Measurements from ENCODE around the gene TAX1BP1. TPM values are rescaled to one million over a fixed set of nuclear protein-coding genes. Genes with fewer than 3 reads are reported as not detected.

The TAX1BP1 gene
- total and polyA plus RNA-seq, 5 experiments from 2014 or later: 98.9 to 131 (median 121) TPM

GRCh38 chr7:27709137-27710075 lies 30.6 kb upstream of the TAX1BP1 start:
- H3K4me1 Mint-ChIP-seq: peaks cover 0 to 2% (median 0%) of the 10 kb centered on the region in 4 donors
- DNase-seq (no peak), ATAC-seq (no peak)
- H3K4me3 Mint-ChIP-seq: no peak overlapping the region
- peaks cover 2 to 17% (median 9%) of the 10 kb centered on the region in 5 donors for H3K27me3 Mint-ChIP-seq
- POLR2A ChIA-PET: no interaction called here
- H3K9me3 Mint-ChIP-seq: peaks cover 0 to 6% (median 0%) of the 10 kb centered on the region in 9 donors
- H3K36me3 Mint-ChIP-seq: peaks cover 0 to 4% (median 0%) of the 10 kb centered on the region in 3 donors
- no peak overlapping the region for H3K27ac Mint-ChIP-seq

- POLR2A ChIA-PET: no interaction called here
- H3K27ac Mint-ChIP-seq: no peak overlapping the region
- ATAC-seq: no peak
- DNase-seq: no peak
- peaks cover 2 to 25% (median 12%) of the 10 kb centered on the region in 5 donors for H3K27me3 Mint-ChIP-seq
- H3K4me3 Mint-ChIP-seq: no peak overlapping the region
- peaks cover 0 to 6% (median 0%) of the 10 kb centered on the region in 9 donors for H3K9me3 Mint-ChIP-seq
- peaks cover 0 to 2% (median 0%) of the 10 kb centered on the region in 4 donors for H3K4me1 Mint-ChIP-seq
- H3K36me3 Mint-ChIP-seq: peaks cover 0 to 4% (median 0%) of the 10 kb centered on the region in 3 donors
Observed at GRCh38 chr7:27712217-27712616, 27.7 kb upstream of the TAX1BP1 start.

GRCh38 chr7:27714831-27715444 lies 25.0 kb upstream of the TAX1BP1 start:
- peaks cover 0 to 2% (median 0%) of the 10 kb centered on the region in 4 donors for H3K4me1 Mint-ChIP-seq
- DNase-seq: no peak
- H3K9me3 Mint-ChIP-seq: peaks cover 0 to 6% (median 0%) of the 10 kb centered on the region in 9 donors
- ATAC-seq: no peak
- peaks cover 2 to 25% (median 12%) of the 10 kb centered on the region in 5 donors for H3K27me3 Mint-ChIP-seq
- H3K27ac Mint-ChIP-seq: no peak overlapping the region
- POLR2A ChIA-PET: no interaction called here
- H3K36me3 Mint-ChIP-seq: peaks cover 0 to 4% (median 0%) of the 10 kb centered on the region in 3 donors
- no peak overlapping the region for H3K4me3 Mint-ChIP-seq

- Mint-ChIP-seq H3K4me1 (no peaks in the 10 kb centered on the region), H3K4me3 (no peak overlapping the region), H3K36me3 (no peaks in the 10 kb centered on the region), H3K9me3 (no peaks in the 10 kb centered on the region), H3K27me3 (no peaks in the 10 kb centered on the region), H3K27ac (no peak overlapping the region)
- POLR2A ChIA-PET: no interaction called here
- ATAC-seq: peak in 1 of 2 donors; percentile 42
- DNase-seq: no peak
Observed at GRCh38 chr7:27723085-27723484, 16.9 kb upstream of the TAX1BP1 start.

GRCh38 chr7:27727058-27727457 lies 12.9 kb upstream of the TAX1BP1 start:
- POLR2A ChIA-PET: no interaction called here
- Mint-ChIP-seq H3K4me3 (no peak overlapping the region), H3K36me3 (peaks cover 0 to 2% (median 0%) of the 10 kb centered on the region in 3 donors)

GRCh38 chr7:27730112-27730511 lies 9.8 kb upstream of the TAX1BP1 start:
- H3K4me3 Mint-ChIP-seq: no peak overlapping the region
- no peak overlapping the region for H3K27ac Mint-ChIP-seq
- H3K27me3 Mint-ChIP-seq: peaks cover 0 to 7% (median 0%) of the 10 kb centered on the region in 5 donors
- ATAC-seq (no peak), DNase-seq (no peak)
- POLR2A ChIA-PET: no interaction called here
- peaks cover 0 to 4% (median 2%) of the 10 kb centered on the region in 3 donors for H3K36me3 Mint-ChIP-seq
- no peaks in the 10 kb centered on the region for H3K9me3 Mint-ChIP-seq
- H3K4me1 Mint-ChIP-seq: no peaks in the 10 kb centered on the region

More at GRCh38 chr7:27727058-27727457, 12.9 kb upstream of the TAX1BP1 start:
- DNase-seq: no peak
- Mint-ChIP-seq H3K4me1 (no peaks in the 10 kb centered on the region), H3K27me3 (peaks cover 0 to 7% (median 0%) of the 10 kb centered on the region in 5 donors), H3K9me3 (no peaks in the 10 kb centered on the region), H3K27ac (no peak overlapping the region)
- no peak for ATAC-seq

GRCh38 chr7:27734583-27734982 lies 5.4 kb upstream of the TAX1BP1 start:
- H3K27ac Mint-ChIP-seq: no peak overlapping the region
- no peak overlapping the region for H3K4me3 Mint-ChIP-seq
- H3K36me3 Mint-ChIP-seq: peaks cover 0 to 4% (median 2%) of the 10 kb centered on the region in 3 donors
- peaks cover 0 to 5% (median 0%) of the 10 kb centered on the region in 5 donors for H3K27me3 Mint-ChIP-seq
- no peak for ATAC-seq
- H3K9me3 Mint-ChIP-seq: no peaks in the 10 kb centered on the region
- POLR2A ChIA-PET: no interaction called here
- H3K4me1 Mint-ChIP-seq: peaks cover 6 to 9% (median 7%) of the 10 kb centered on the region in 4 donors
- no peak for DNase-seq

GRCh38 chr7:27735165-27735564 lies 4.8 kb upstream of the TAX1BP1 start:
- Mint-ChIP-seq H3K4me3 (no peak overlapping the region), H3K4me1 (peaks cover 6 to 14% (median 10%) of the 10 kb centered on the region in 4 donors), H3K27ac (no peak overlapping the region), H3K27me3 (peaks cover 0 to 5% (median 0%) of the 10 kb centered on the region in 5 donors), H3K9me3 (no peaks in the 10 kb centered on the region), H3K36me3 (peaks cover 0 to 4% (median 2%) of the 10 kb centered on the region in 3 donors)
- POLR2A ChIA-PET: no interaction called here
- ATAC-seq (no peak), DNase-seq (no peak)

- peaks cover 6 to 17% (median 13%) of the 10 kb centered on the region in 4 donors for H3K4me1 Mint-ChIP-seq
- no peaks in the 10 kb centered on the region for H3K9me3 Mint-ChIP-seq
- H3K27me3 Mint-ChIP-seq: peaks cover 0 to 2% (median 0%) of the 10 kb centered on the region in 5 donors
- DNase-seq (no peak), ATAC-seq (no peak)
- H3K36me3 Mint-ChIP-seq: peaks cover 0 to 4% (median 2%) of the 10 kb centered on the region in 3 donors
- POLR2A ChIA-PET: no interaction called here
- H3K4me3 Mint-ChIP-seq: no peak overlapping the region
- H3K27ac Mint-ChIP-seq: no peak overlapping the region
Observed at GRCh38 chr7:27735831-27736230, 4.1 kb upstream of the TAX1BP1 start.

GRCh38 chr7:27737178-27737577 lies 2.8 kb upstream of the TAX1BP1 start:
- Mint-ChIP-seq H3K4me3 (no peak overlapping the region), H3K9me3 (no peaks in the 10 kb centered on the region), H3K36me3 (peaks cover 0 to 2% (median 2%) of the 10 kb centered on the region in 3 donors), H3K27ac (peak overlapping the region in 1 of 10 donors; percentile 15), H3K27me3 (no peaks in the 10 kb centered on the region), H3K4me1 (peaks cover 8 to 31% (median 26%) of the 10 kb centered on the region in 4 donors)
- ATAC-seq (no peak), DNase-seq (no peak)
- POLR2A ChIA-PET: interaction anchor here (0.8 kb wide), 1 partner anchor 74 kb away, joined by 3 read pairs; the partner anchor contains the start of gene HIBADH

GRCh38 chr7:27737616-27738015 lies 2.3 kb upstream of the TAX1BP1 start:
- POLR2A ChIA-PET: interaction anchor here (0.8 kb wide), 1 partner anchor 75 kb away, joined by 3 read pairs; the partner anchor contains the start of gene HIBADH
- no peak for DNase-seq
- Mint-ChIP-seq H3K4me1 (peaks cover 10 to 35% (median 30%) of the 10 kb centered on the region in 4 donors), H3K27me3 (no peaks in the 10 kb centered on the region), H3K36me3 (peaks cover 0 to 6% (median 0%) of the 10 kb centered on the region in 3 donors), H3K27ac (no peak overlapping the region), H3K4me3 (no peak overlapping the region), H3K9me3 (no peaks in the 10 kb centered on the region)
- no peak for ATAC-seq

GRCh38 chr7:27739301-27739908 lies 557 bp upstream of the TAX1BP1 start:
- POLR2A ChIA-PET: interaction anchor here (1.0 to 2.7 kb wide), 2 partner anchors 74 to 77 kb away, joined by 3 to 57 read pairs; partner anchors contain the start of gene HIBADH
- H3K4me1 Mint-ChIP-seq: peaks cover 15 to 45% (median 40%) of the 10 kb centered on the region in 4 donors
- H3K27me3 Mint-ChIP-seq: no peaks in the 10 kb centered on the region

More at GRCh38 chr7:27739301-27739908, 557 bp upstream of the TAX1BP1 start:
- peak overlapping the region; percentile 86 to 99 (median 98) for H3K4me3 Mint-ChIP-seq
- H3K9me3 Mint-ChIP-seq: no peaks in the 10 kb centered on the region
- DNase-seq (peak in 1 of 10 donors; percentile 0), ATAC-seq (peak; percentile 25 to 38)
- peaks cover 0 to 8% (median 0%) of the 10 kb centered on the region in 3 donors for H3K36me3 Mint-ChIP-seq
- H3K27ac Mint-ChIP-seq: peak overlapping the region; percentile 88 to 99 (median 98)

Data from naive thymus-derived CD8-positive, alpha-beta T cell (primary cell).